ENCODE results near the gene UNC13B. TPM values are rescaled to one million over a fixed set of nuclear protein-coding genes. Genes with fewer than 3 reads are reported as not detected.

UNC13B gene
- total RNA-seq, 1 experiment from 2014 or later: 17.6 TPM

GRCh38 chr9:35134920-35135319 is 26.9 kb upstream of the UNC13B start:
- ChIA-PET RAD21 (ENCODE audit: low non-redundant PET in 1 of 2, low total read pairs in 2 of 2, uncharacterized antibody in 2 of 2, unreplicated experiment in 2 of 2) (no interaction called here), CTCF (no interaction called here)

More at GRCh38 chr9:35134920-35135319, 26.9 kb upstream of the UNC13B start:
- no peak overlapping the region for H3K4me2 ChIP-seq (ENCODE audit: low read length)
- TF ChIP-seq EZH2 (IDR thresholded peaks at IDR 0.05) (no peak), ATF3 (IDR thresholded peaks at IDR 0.05) (no peak), POLR2AphosphoS5 (IDR thresholded peaks at IDR 0.05; ENCODE audit: low read depth, low read length) (no peak), FOSL1 (IDR thresholded peaks at IDR 0.05; ENCODE audit: low read depth) (no peak), YY1 (IDR thresholded peaks at IDR 0.05; ENCODE audit: extremely low read depth, insufficient replicate concordance, low read depth, low read length) (no peak), CEBPB (IDR thresholded peaks at IDR 0.05; ENCODE audit: low read depth) (no peak), POLR2A (IDR thresholded peaks at IDR 0.05; ENCODE audit: borderline replicate concordance, extremely low read depth, insufficient read depth, insufficient read length) (no peak), ZFX (IDR thresholded peaks at IDR 0.05) (no peak), SRF (IDR thresholded peaks at IDR 0.05; ENCODE audit: low read depth) (no peak), EGR1 (IDR thresholded peaks at IDR 0.05; ENCODE audit: low read depth) (no peak), ELF1 (IDR thresholded peaks at IDR 0.05; ENCODE audit: borderline replicate concordance, low read depth) (no peak), ZNF274 (IDR thresholded peaks at IDR 0.05; ENCODE audit: low read depth, low read length) (no peak), ZBTB33 (IDR thresholded peaks at IDR 0.05; ENCODE audit: extremely low read depth, insufficient replicate concordance, low read length) (no peak), EZH2phosphoT487 (IDR thresholded peaks at IDR 0.05; ENCODE audit: borderline replicate concordance) (no peak), RAD21 (IDR thresholded peaks at IDR 0.05; ENCODE audit: low read depth) (no peak), REST (IDR thresholded peaks at IDR 0.05; ENCODE audit: low read depth) (no peak), CBX3 (IDR thresholded peaks at IDR 0.05; ENCODE audit: low read depth) (no peak), TCF7L2 (IDR thresholded peaks at IDR 0.05; ENCODE audit: borderline replicate concordance, extremely low read depth, insufficient read depth, insufficient read length) (no peak)
- H3K4me3 ChIP-seq (replicated peaks in 1 of 2; ENCODE audit: low read depth in 1 of 2, low read length in 2 of 2): no peak overlapping the region
- no TSS peak for BruUV-seq (replicated peaks)
- intact Hi-C loops (cut with micrococcal nuclease): no loop called here
- no peaks in the 10 kb centered on the region; the same call in 1 of the 2 replicates for H3K9me2 ChIP-seq (ENCODE audit: insufficient read depth)
- POLR2A ChIA-PET: interaction anchor here (0.7 kb wide), 1 partner anchor 19 kb away, joined by 4 read pairs; the partner anchor contains the start of gene ATOSB
- H3K27ac ChIP-seq (ENCODE audit: low read depth, low read length): no peak overlapping the region
- H3K79me2 ChIP-seq (ENCODE audit: insufficient read depth, low read length): no peaks in the 10 kb centered on the region
- no peaks in the 10 kb centered on the region for H3K27me3 ChIP-seq (ENCODE audit: insufficient read depth, low read length)
- ATAC-seq (no peak), DNase-seq (ENCODE audit: low read depth, low spot score) (no peak)
- no peak overlapping the region for H3K9ac ChIP-seq (ENCODE audit: low read length)
- H3K9me3 ChIP-seq (ENCODE audit: control insufficient read depth in 1 of 2, insufficient read depth in 1 of 2, low read depth in 1 of 2, low read length in 2 of 2): peaks cover 0 to 3% of the 10 kb centered on the region in 2 experiments; a peak in 1 of 4 replicates
- H4K20me1 ChIP-seq (ENCODE audit: insufficient read depth): no peaks in the 10 kb centered on the region
- no peaks in the 10 kb centered on the region for H3K4me1 ChIP-seq (ENCODE audit: control insufficient read depth in 1 of 2, insufficient read depth in 2 of 2, low read length in 2 of 2)
- no peak overlapping the region for H2AFZ ChIP-seq (ENCODE audit: low read depth, low read length, poor library complexity, severe bottlenecking)
- H3K36me3 ChIP-seq (ENCODE audit: control insufficient read depth in 1 of 2, insufficient read depth in 2 of 2, low read length in 2 of 2): no peaks in the 10 kb centered on the region
